Heart right ventricle (tissue), 16 donors: Measurements from ENCODE around the gene CXCR1. TPM values are rescaled to one million over a fixed set of nuclear protein-coding genes. Genes with fewer than 3 reads are reported as not detected.

Experiments
- ATAC-seq, 8 donors: fragments of 200-7000 bp; cut with Tn5 transposase; one replicate each; pipeline ENCODE4 v1.9.1; 2020; ENCODE audit warnings: mild to moderate bottlenecking in 8 of 8, moderate library complexity in 8 of 8, moderate number of reproducible peaks in 1 of 8
- DNase-seq, 2 donors: peaks; one replicate each; pipeline ENCODE4 v3.0.0-alpha.2; 2020
- H3K27ac ChIP-seq, 10 donors: fragments of 200-600 bp; sonication (generic) in 2 of 10; one replicate each; pipeline versions ENCODE4 v1.5.0 to v1.8.0; 2020 to 2022; ENCODE audit warnings: mild to moderate bottlenecking in 3 of 10
- H3K27me3 ChIP-seq, 7 donors: fragments of 200-600 bp; one replicate each; pipeline ENCODE4 v1.8.0; 2021 to 2022; ENCODE audit warnings: mild to moderate bottlenecking in 2 of 7
- H3K36me3 ChIP-seq, 9 donors: fragments of 200-600 bp; sonication (generic) in 1 of 9; one replicate each; pipeline versions ENCODE4 v1.5.0 to v1.8.0; 2020 to 2022; ENCODE audit warnings: mild to moderate bottlenecking in 2 of 9
- H3K4me1 ChIP-seq, 9 donors: fragments of 200-600 bp; sonication (generic) in 1 of 9; one replicate each; pipeline versions ENCODE4 v1.5.0 to v1.8.0; 2020 to 2022; ENCODE audit warnings: mild to moderate bottlenecking in 4 of 9
- H3K4me3 ChIP-seq, 10 donors: fragments of 200-600 bp; sonication (generic) in 2 of 10; one replicate each; pipeline versions ENCODE4 v1.5.0 to v1.8.0; 2020 to 2022; ENCODE audit warnings: mild to moderate bottlenecking in 7 of 10, moderate library complexity in 2 of 10
- H3K9me3 ChIP-seq, 11 donors: fragments of 200-600 bp in 10 of 11; sonication (generic) in 2 of 11; one replicate each; pipeline versions ENCODE4 v1.5.0 to v1.8.0; 2013 to 2022; ENCODE audit warnings: mild to moderate bottlenecking in 2 of 11, control low read depth in 1 of 11, moderate library complexity in 1 of 11
- CTCF ChIP-seq, 9 donors: fragments of 200-600 bp; sonication (generic) in 2 of 9; IDR thresholded peaks; one replicate each; pipeline versions ENCODE4 v1.5.0 to v1.8.0; 2021 to 2022; ENCODE audit warnings: antibody characterized with exemption in 9 of 9, mild to moderate bottlenecking in 5 of 9, moderate library complexity in 1 of 9
- WGBS, 2 donors: extraction: QIAGEN DNeasy Blood & Tissue Kit; methylation state at CpG; one replicate each; pipeline ENCODE4 v1.1.7; 2013; ENCODE audit warnings: inconsistent platforms in 1 of 2; 5-methylcytosine and 5-hydroxymethylcytosine counted together
- intact Hi-C, 10 donors: fragments of 100-400 bp; cut with DNase I; formaldehyde crosslinking; loops; one replicate each; pipeline versions ENCODE4 v1.11.1 to v1.14.2; 2022
- polyA plus RNA-seq, 2 donors: library from polyadenylated mRNA; stranded (reverse); fragments of 200-250 nt; gene quantifications; one replicate each; pipeline ENCODE4 v1.2.3, GENCODE V29; 2013
- total RNA-seq, 10 donors: library from RNA; stranded (reverse); fragmentation: NEBNext Ultra II Directional in 3 of 10; extraction: Animal tissue kit (Norgen Biotek cat#: 25700) in 3 of 10; gene quantifications; one replicate each; pipeline versions ENCODE4 v1.2.1 to v1.2.4, GENCODE V29; 2021 to 2023
- donor health status: Arrhythmogenic right ventricular cardiomyopathy.
- donor health status: ischemic (EF 13 %, LVEDD 7.1; RV severe dilation, severe dysfunction).
- donor health status: healthy with polysubstance abuse.
- donor health status: DM: no; HTN: yes; CAD: no.
- donor health status: DM: no; HTN: no; CAD: no.
- donor health status: ischemic (EF 25% LVEDD 6.9; RV normal size, moderate dysfunction).
- donor health status: ischemic (EF 25% LVEDD 5.7; RV mildly dilated, moderate dysfunction).
- donor health status: healthy.
- donor health status: DM: yes; HTN: yes; CAD: no.
- donor health status: Ischemic cardiomyopathy.
- donor health status: ischemic (EF 35%, LVEDD 5.7; RV mildly dilated, moderate dysfunction).
- donor health status: nonischemic (EF 11% LVEDD 7.7; RV severe dilation, severe dysfunction).
- donor health status: DM: yes; HTN: yes; CAD: no.
- donor health status: PGD.
- donor health status: ischemic (EF 29% LVEDD 5.4; RV normal size, mild dysfunction).
- donor health status: nonischemic (EF 23%, LVEDD 6.1; RV moderate dilation, normal function).

CXCR1 gene
- total and polyA plus RNA-seq, 12 donors, result 0.10 to 2.6 (median 0.42) TPM; not detected in 1

- intact Hi-C loops, result no loop called here
- 70 to 74% methylated on average over 1 of the region's 1 CpG for WGBS, 2 donors
- TF ChIP-seq CTCF (IDR thresholded peaks at IDR 0.05), result no peak
- no peaks in the 10 kb centered on the region for H3K9me3 ChIP-seq
- no peak for ATAC-seq
- H3K36me3 ChIP-seq, result no peaks in the 10 kb centered on the region
- peaks cover 0 to 17% (median 0%) of the 10 kb centered on the region in 9 donors for H3K4me1 ChIP-seq
- no peak overlapping the region for H3K27ac ChIP-seq
- DNase-seq, result no peak
- H3K27me3 ChIP-seq, result peaks cover 0 to 14% (median 4%) of the 10 kb centered on the region in 7 donors
- no peak overlapping the region for H3K4me3 ChIP-seq
Observed at GRCh38 chr2:218168016-218168415, 1.3 kb upstream of the CXCR1 start.

- Histone ChIP-seq H3K4me1 (peaks cover 0 to 19% (median 0%) of the 10 kb centered on the region in 9 donors), H3K36me3 (no peaks in the 10 kb centered on the region), H3K9me3 (peaks cover 0 to 1% (median 0%) of the 10 kb centered on the region in 11 donors), H3K27ac (no peak overlapping the region), H3K27me3 (peaks cover 0 to 14% (median 0%) of the 10 kb centered on the region in 7 donors), H3K4me3 (peak overlapping the region in 1 of 10 donors; percentile 37)
- DNase-seq (no peak), ATAC-seq (no peak)
- WGBS, 2 donors, result 87 to 89% methylated on average over 1 of the region's 1 CpG
- no peak for TF ChIP-seq CTCF (IDR thresholded peaks at IDR 0.05)
- intact Hi-C loops, result no loop called here
Observed at GRCh38 chr2:218162814-218163213, 3.9 kb downstream of the CXCR1 start.

- DNase-seq (no peak), ATAC-seq (no peak)
- no peak for TF ChIP-seq CTCF (IDR thresholded peaks at IDR 0.05)
- 70 to 75% methylated on average over 2 of the region's 2 CpGs for WGBS, 2 donors
- H3K27me3 ChIP-seq, result peaks cover 0 to 15% (median 0%) of the 10 kb centered on the region in 7 donors
- H3K36me3 ChIP-seq, result no peaks in the 10 kb centered on the region
- peaks cover 0 to 6% (median 0%) of the 10 kb centered on the region in 11 donors for H3K9me3 ChIP-seq
- intact Hi-C loops, result no loop called here
- H3K4me1 ChIP-seq, result peaks cover 0 to 11% (median 0%) of the 10 kb centered on the region in 9 donors
- H3K4me3 ChIP-seq, result no peak overlapping the region
- H3K27ac ChIP-seq, result no peak overlapping the region
Observed at GRCh38 chr2:218161644-218162043, 5.1 kb downstream of the CXCR1 start.

- intact Hi-C loops, result no loop called here
- H3K36me3 ChIP-seq, result no peaks in the 10 kb centered on the region
- no peak for TF ChIP-seq CTCF (IDR thresholded peaks at IDR 0.05)
- peaks cover 0 to 6% (median 0%) of the 10 kb centered on the region in 11 donors for H3K9me3 ChIP-seq
- H3K4me1 ChIP-seq, result no peaks in the 10 kb centered on the region
- no peak overlapping the region for H3K4me3 ChIP-seq
- ATAC-seq (peak in 2 of 8 donors; percentile 17 to 20), DNase-seq (no peak)
- peak overlapping the region in 1 of 10 donors; percentile 65 for H3K27ac ChIP-seq
- WGBS, 2 donors, result 85 to 90% methylated on average over 7 of the region's 7 CpGs
- H3K27me3 ChIP-seq, result peaks cover 0 to 21% (median 0%) of the 10 kb centered on the region in 7 donors
Observed at GRCh38 chr2:218155953-218156479, 10.7 kb downstream of the CXCR1 start.
